HepG2 (cell line): ENCODE results near the gene FOSB. TPM values are rescaled to one million over a fixed set of nuclear protein-coding genes. Genes with fewer than 3 reads are reported as not detected.
A peak's percentile ranks its signal among the peaks of the same experiment; 100 is the strongest.

Experiments used
- ARHGAP35 ChIP-seq: sonication (generic); formaldehyde crosslinking; IDR thresholded peaks from 2 replicates; pipeline ENCODE4 v1.9.0; 2022; ENCODE audit warnings: mild to moderate bottlenecking, inconsistent platforms, moderate library complexity, missing genetic modification reagents, borderline replicate concordance
- ELF3 ChIP-seq: IDR thresholded peaks from 2 replicates; pipeline ENCODE4 v1.6.1; 2016; ENCODE audit warnings: missing genetic modification reagents, missing compliant biosample characterization
- FOSL1 ChIP-seq: sonication (generic); formaldehyde crosslinking; IDR thresholded peaks from 2 replicates; pipeline ENCODE4 v1.9.0; 2021; ENCODE audit warnings: missing genetic modification reagents, borderline replicate concordance
- FOXK2 ChIP-seq: fragments of 450-650 bp; IDR thresholded peaks from 2 replicates; pipeline ENCODE4 v1.6.1; 2016
- KLF9 ChIP-seq: IDR thresholded peaks from 2 replicates; pipeline ENCODE4 v1.6.1; 2016; ENCODE audit warnings: low read depth
- NR2C2 ChIP-seq: sonication (generic); formaldehyde crosslinking; IDR thresholded peaks from 2 replicates; pipeline ENCODE4 v1.4.0; 2020; ENCODE audit warnings: missing genetic modification reagents, mild to moderate bottlenecking, moderate library complexity, borderline replicate concordance
- PHF8 ChIP-seq: sonication (generic); formaldehyde crosslinking; IDR thresholded peaks from 2 replicates; pipeline ENCODE4 v1.5.0; 2020; ENCODE audit warnings: missing genetic modification reagents
- POGZ ChIP-seq: sonication (generic); formaldehyde crosslinking; IDR thresholded peaks from 2 replicates; pipeline ENCODE4 v1.4.0; 2020; ENCODE audit warnings: mild to moderate bottlenecking, missing genetic modification reagents
- RARA ChIP-seq: IDR thresholded peaks from 2 replicates; pipeline ENCODE4 v1.6.1; 2016; ENCODE audit warnings: missing genetic modification reagents, missing compliant biosample characterization
- SAP130 ChIP-seq: IDR thresholded peaks from 2 replicates; pipeline ENCODE4 v1.6.1; 2016; ENCODE audit warnings: low read depth
- SMAD1 ChIP-seq: sonication (generic); formaldehyde crosslinking; IDR thresholded peaks from 2 replicates; pipeline ENCODE4 v1.4.0; 2020; ENCODE audit warnings: missing genetic modification reagents, low read depth, mild to moderate bottlenecking, borderline replicate concordance
- SNRNP70 ChIP-seq: fragments of 200-400 bp; formaldehyde crosslinking; IDR thresholded peaks from 2 replicates; pipeline ENCODE4 v1.6.1; 2017; ENCODE audit warnings: mild to moderate bottlenecking, low read depth, low read length, moderate library complexity
- ZFP36L1 ChIP-seq: sonication (generic); formaldehyde crosslinking; IDR thresholded peaks from 2 replicates; pipeline ENCODE4 v1.8.0; 2022; ENCODE audit warnings: mild to moderate bottlenecking, missing genetic modification reagents, moderate library complexity
- ZMYM3 ChIP-seq: sonication (generic); formaldehyde crosslinking; IDR thresholded peaks from 2 replicates; pipeline ENCODE4 v1.5.1; 2020; ENCODE audit warnings: mild to moderate bottlenecking, missing genetic modification reagents
- ZNF121 ChIP-seq: sonication (generic); formaldehyde crosslinking; IDR thresholded peaks from 2 replicates; pipeline ENCODE4 v1.5.0; 2020; ENCODE audit warnings: mild to moderate bottlenecking, missing genetic modification reagents
- ZNF234 ChIP-seq: sonication (generic); formaldehyde crosslinking; conservative IDR thresholded peaks from 2 replicates; pipeline ENCODE4 v1.5.1; 2020; ENCODE audit warnings: mild to moderate bottlenecking, missing genetic modification reagents
- ZNF343 ChIP-seq: sonication (generic); formaldehyde crosslinking; IDR thresholded peaks from 2 replicates; pipeline ENCODE4 v1.4.0; 2020; ENCODE audit warnings: mild to moderate bottlenecking, missing genetic modification reagents
- ZNF44 ChIP-seq: sonication (generic); formaldehyde crosslinking; IDR thresholded peaks from 2 replicates; pipeline ENCODE4 v1.5.1; 2020; ENCODE audit warnings: mild to moderate bottlenecking, missing genetic modification reagents
- ZNF441 ChIP-seq: sonication (generic); formaldehyde crosslinking; IDR thresholded peaks from 2 replicates; pipeline ENCODE4 v1.7.0; 2021; ENCODE audit warnings: missing genetic modification reagents, borderline replicate concordance
- ZNF567 ChIP-seq: sonication (generic); formaldehyde crosslinking; IDR thresholded peaks from 2 replicates; pipeline ENCODE4 v1.8.1; 2023; ENCODE audit warnings: mild to moderate bottlenecking, missing genetic modification reagents, borderline replicate concordance
- ZNF678 ChIP-seq: sonication (generic); formaldehyde crosslinking; IDR thresholded peaks from 2 replicates; pipeline ENCODE4 v1.4.0; 2020; ENCODE audit warnings: mild to moderate bottlenecking, missing genetic modification reagents
- ZNF841 ChIP-seq: sonication (generic); formaldehyde crosslinking; IDR thresholded peaks from 2 replicates; pipeline ENCODE4 v1.8.1; 2023; ENCODE audit warnings: missing genetic modification reagents, borderline replicate concordance
- polyA plus RNA-seq, 8 experiments: library from polyadenylated mRNA; depleted of rRNA in 3 of 8; stranded (reverse) in 7 of 8; unstranded in 1 of 8; fragments of >200 nt; fragmentation: Illumina TruSeq in 4 of 8; extraction: Trizol in 4 of 8; gene quantifications; 2 replicates each; pipeline versions ENCODE4 v1.2.1 to v1.2.3, GENCODE V29; 2011 to 2016; ENCODE audit warnings: low read depth in 4 of 8, missing spikeins in 1 of 8, mixed read lengths in 1 of 8; ENCODE audit not compliant: insufficient read depth in 1 of 8
- total RNA-seq, 5 experiments: library from RNA; depleted of rRNA; stranded (reverse); fragments of >200 nt; fragmentation: Illumina TruSeq; extraction: Trizol; gene quantifications; 2 replicates each; pipeline ENCODE4 v1.2.3, GENCODE V29; 2016; ENCODE audit warnings: low read depth in 1 of 5
- TF ChIP-seq, protein P1 (sequence below): sonication (generic); formaldehyde crosslinking; IDR thresholded peaks from 2 replicates; pipeline ENCODE4 v1.8.0; 2022; ENCODE audit warnings: mild to moderate bottlenecking, missing genetic modification reagents, moderate library complexity
- TF ChIP-seq, protein P2 (sequence below): sonication (generic); formaldehyde crosslinking; IDR thresholded peaks from 2 replicates; pipeline ENCODE4 v1.5.0; 2020; ENCODE audit warnings: mild to moderate bottlenecking, missing genetic modification reagents, borderline replicate concordance
- TF ChIP-seq, protein P3 (sequence below): sonication (generic); formaldehyde crosslinking; IDR thresholded peaks from 2 replicates; pipeline ENCODE4 v1.8.0; 2022; ENCODE audit warnings: mild to moderate bottlenecking, missing genetic modification reagents; ENCODE audit not compliant: insufficient replicate concordance

Gene FOSB
- total and polyA plus RNA-seq, 2 of the 13 experiments (the other 11 are each of a cell fraction or from before 2014, with no cell fraction given), result 2.8 to 6.0 TPM

GRCh38 chr19:45439569-45440258, 28.1 kb upstream of the FOSB start (continued):
- TF ChIP-seq ZMYM3 (CRISPR knock-in tag), result no peak
- TF ChIP-seq NR2C2 (CRISPR knock-in tag), result no peak
- TF ChIP-seq, protein P1, sequence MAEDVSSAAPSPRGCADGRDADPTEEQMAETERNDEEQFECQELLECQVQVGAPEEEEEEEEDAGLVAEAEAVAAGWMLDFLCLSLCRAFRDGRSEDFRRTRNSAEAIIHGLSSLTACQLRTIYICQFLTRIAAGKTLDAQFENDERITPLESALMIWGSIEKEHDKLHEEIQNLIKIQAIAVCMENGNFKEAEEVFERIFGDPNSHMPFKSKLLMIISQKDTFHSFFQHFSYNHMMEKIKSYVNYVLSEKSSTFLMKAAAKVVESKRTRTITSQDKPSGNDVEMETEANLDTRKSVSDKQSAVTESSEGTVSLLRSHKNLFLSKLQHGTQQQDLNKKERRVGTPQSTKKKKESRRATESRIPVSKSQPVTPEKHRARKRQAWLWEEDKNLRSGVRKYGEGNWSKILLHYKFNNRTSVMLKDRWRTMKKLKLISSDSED (CRISPR knock-in tag), result no peak
- no peak for TF ChIP-seq FOSL1 (CRISPR knock-in tag)
- no peak for TF ChIP-seq ZNF234 (CRISPR knock-in tag)
- no peak for TF ChIP-seq ZNF343 (CRISPR knock-in tag)
- TF ChIP-seq ZNF678 (CRISPR knock-in tag), result no peak
- TF ChIP-seq ZNF121 (CRISPR knock-in tag), result no peak
- TF ChIP-seq PHF8 (CRISPR knock-in tag), result no peak
- TF ChIP-seq ELF3 (CRISPR knock-in tag), result no peak; the same call in 1 of the 2 replicates
- TF ChIP-seq ZNF441 (CRISPR knock-in tag), result no peak
- TF ChIP-seq, protein P2, sequence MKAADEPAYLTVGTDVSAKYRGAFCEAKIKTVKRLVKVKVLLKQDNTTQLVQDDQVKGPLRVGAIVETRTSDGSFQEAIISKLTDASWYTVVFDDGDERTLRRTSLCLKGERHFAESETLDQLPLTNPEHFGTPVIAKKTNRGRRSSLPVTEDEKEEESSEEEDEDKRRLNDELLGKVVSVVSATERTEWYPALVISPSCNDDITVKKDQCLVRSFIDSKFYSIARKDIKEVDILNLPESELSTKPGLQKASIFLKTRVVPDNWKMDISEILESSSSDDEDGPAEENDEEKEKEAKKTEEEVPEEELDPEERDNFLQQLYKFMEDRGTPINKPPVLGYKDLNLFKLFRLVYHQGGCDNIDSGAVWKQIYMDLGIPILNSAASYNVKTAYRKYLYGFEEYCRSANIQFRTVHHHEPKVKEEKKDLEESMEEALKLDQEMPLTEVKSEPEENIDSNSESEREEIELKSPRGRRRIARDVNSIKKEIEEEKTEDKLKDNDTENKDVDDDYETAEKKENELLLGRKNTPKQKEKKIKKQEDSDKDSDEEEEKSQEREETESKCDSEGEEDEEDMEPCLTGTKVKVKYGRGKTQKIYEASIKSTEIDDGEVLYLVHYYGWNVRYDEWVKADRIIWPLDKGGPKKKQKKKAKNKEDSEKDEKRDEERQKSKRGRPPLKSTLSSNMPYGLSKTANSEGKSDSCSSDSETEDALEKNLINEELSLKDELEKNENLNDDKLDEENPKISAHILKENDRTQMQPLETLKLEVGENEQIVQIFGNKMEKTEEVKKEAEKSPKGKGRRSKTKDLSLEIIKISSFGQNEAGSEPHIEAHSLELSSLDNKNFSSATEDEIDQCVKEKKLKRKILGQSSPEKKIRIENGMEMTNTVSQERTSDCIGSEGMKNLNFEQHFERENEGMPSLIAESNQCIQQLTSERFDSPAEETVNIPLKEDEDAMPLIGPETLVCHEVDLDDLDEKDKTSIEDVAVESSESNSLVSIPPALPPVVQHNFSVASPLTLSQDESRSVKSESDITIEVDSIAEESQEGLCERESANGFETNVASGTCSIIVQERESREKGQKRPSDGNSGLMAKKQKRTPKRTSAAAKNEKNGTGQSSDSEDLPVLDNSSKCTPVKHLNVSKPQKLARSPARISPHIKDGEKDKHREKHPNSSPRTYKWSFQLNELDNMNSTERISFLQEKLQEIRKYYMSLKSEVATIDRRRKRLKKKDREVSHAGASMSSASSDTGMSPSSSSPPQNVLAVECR (CRISPR knock-in tag), result peak; percentile 42; the same call in 1 of the 2 replicates
- TF ChIP-seq ZFP36L1 (CRISPR knock-in tag), result no peak
- no peak for TF ChIP-seq POGZ (CRISPR knock-in tag)
- no peak for TF ChIP-seq SNRNP70
- TF ChIP-seq, protein P3, sequence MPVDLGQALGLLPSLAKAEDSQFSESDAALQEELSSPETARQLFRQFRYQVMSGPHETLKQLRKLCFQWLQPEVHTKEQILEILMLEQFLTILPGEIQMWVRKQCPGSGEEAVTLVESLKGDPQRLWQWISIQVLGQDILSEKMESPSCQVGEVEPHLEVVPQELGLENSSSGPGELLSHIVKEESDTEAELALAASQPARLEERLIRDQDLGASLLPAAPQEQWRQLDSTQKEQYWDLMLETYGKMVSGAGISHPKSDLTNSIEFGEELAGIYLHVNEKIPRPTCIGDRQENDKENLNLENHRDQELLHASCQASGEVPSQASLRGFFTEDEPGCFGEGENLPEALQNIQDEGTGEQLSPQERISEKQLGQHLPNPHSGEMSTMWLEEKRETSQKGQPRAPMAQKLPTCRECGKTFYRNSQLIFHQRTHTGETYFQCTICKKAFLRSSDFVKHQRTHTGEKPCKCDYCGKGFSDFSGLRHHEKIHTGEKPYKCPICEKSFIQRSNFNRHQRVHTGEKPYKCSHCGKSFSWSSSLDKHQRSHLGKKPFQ (CRISPR knock-in tag), result no peak
- TF ChIP-seq ARHGAP35 (CRISPR knock-in tag), result no peak
- TF ChIP-seq RARA, result peak; percentile 37; the same call in 1 of the 2 replicates
- no peak for TF ChIP-seq KLF9 (CRISPR knock-in tag)
- no peak for TF ChIP-seq ZNF44 (CRISPR knock-in tag)
- peak; percentile 73 for TF ChIP-seq SAP130 (CRISPR knock-in tag)
- no peak for TF ChIP-seq ZNF841 (CRISPR knock-in tag)
- TF ChIP-seq FOXK2, result no peak
- TF ChIP-seq ZNF567 (CRISPR knock-in tag), result no peak
- no peak for TF ChIP-seq SMAD1 (CRISPR knock-in tag)
